ENCODE measurements around the gene LRRC27. TPM values are rescaled to one million over a fixed set of nuclear protein-coding genes. Genes with fewer than 3 reads are reported as not detected.

LRRC27 gene
- total and polyA plus RNA-seq, 8 donors = 2.5 to 11.1 (median 4.3) TPM

DNA sequence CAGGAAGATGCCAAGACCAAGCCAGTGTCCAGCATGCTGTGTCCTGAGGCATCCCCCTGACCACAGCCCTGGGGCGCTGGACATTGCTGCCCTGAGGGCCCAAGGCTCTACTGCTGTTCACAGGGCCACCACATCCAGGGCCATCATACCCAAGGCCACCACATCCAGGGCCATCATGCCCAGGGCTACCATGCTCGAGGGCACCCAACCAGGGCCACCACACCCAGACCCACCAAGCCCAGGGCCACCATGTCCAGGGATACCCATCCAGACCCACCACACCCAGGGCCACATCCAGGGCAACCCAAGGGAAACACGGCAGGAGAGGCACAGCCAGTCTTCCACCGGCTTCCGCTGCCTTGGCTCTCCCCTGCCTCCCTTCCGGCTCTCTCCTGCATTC lies 41.4 kb upstream of the LRRC27 start:
- Histone ChIP-seq H3K27me3 (no peaks in the 10 kb centered on the region), H3K9me3 (no peaks in the 10 kb centered on the region), H3K27ac (no peak overlapping the region), H3K4me3 (no peak overlapping the region), H3K36me3 (no peaks in the 10 kb centered on the region), H3K4me1 (no peaks in the 10 kb centered on the region)
- peak in 2 of 6 donors; percentile 34 to 40 for DNase-seq
- intact Hi-C loops (cut with DNase I) = no loop called here
- TF ChIP-seq, protein P1, sequence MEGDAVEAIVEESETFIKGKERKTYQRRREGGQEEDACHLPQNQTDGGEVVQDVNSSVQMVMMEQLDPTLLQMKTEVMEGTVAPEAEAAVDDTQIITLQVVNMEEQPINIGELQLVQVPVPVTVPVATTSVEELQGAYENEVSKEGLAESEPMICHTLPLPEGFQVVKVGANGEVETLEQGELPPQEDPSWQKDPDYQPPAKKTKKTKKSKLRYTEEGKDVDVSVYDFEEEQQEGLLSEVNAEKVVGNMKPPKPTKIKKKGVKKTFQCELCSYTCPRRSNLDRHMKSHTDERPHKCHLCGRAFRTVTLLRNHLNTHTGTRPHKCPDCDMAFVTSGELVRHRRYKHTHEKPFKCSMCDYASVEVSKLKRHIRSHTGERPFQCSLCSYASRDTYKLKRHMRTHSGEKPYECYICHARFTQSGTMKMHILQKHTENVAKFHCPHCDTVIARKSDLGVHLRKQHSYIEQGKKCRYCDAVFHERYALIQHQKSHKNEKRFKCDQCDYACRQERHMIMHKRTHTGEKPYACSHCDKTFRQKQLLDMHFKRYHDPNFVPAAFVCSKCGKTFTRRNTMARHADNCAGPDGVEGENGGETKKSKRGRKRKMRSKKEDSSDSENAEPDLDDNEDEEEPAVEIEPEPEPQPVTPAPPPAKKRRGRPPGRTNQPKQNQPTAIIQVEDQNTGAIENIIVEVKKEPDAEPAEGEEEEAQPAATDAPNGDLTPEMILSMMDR (IDR thresholded peaks at IDR 0.05) = no peak
- FAIRE-seq = no peak
- no peak for ATAC-seq
- WGBS, 2 donors = 86 to 92% methylated on average over 6 of the region's 6 CpGs

- no peak for FAIRE-seq
These were observed 40.2 kb upstream of the LRRC27 start for GRCh38 chr10:132291826-132292225.

GRCh38 chr10:132292287-132293200 lies 39.4 kb upstream of the LRRC27 start:
- TF ChIP-seq, protein P1 (IDR thresholded peaks at IDR 0.05) = no peak
- ATAC-seq = no peak
- no peak overlapping the region for H3K4me3 ChIP-seq
- peak in 2 of 6 donors; percentile 39 to 49 for DNase-seq
- H3K9me3 ChIP-seq = no peaks in the 10 kb centered on the region
- H3K27me3 ChIP-seq = no peaks in the 10 kb centered on the region
- no peak overlapping the region for H3K27ac ChIP-seq
- H3K4me1 ChIP-seq = no peaks in the 10 kb centered on the region
- no peak for FAIRE-seq
- intact Hi-C loops (cut with DNase I) = no loop called here
- no peaks in the 10 kb centered on the region for H3K36me3 ChIP-seq
- WGBS, 2 donors = 72 to 82% methylated on average over 25 to 30 of the region's 30 CpGs

More at GRCh38 chr10:132291826-132292225, 40.2 kb upstream of the LRRC27 start:
- H3K9me3 ChIP-seq = no peaks in the 10 kb centered on the region
- no peaks in the 10 kb centered on the region for H3K36me3 ChIP-seq
- H3K4me1 ChIP-seq = no peaks in the 10 kb centered on the region
- no peak overlapping the region for H3K27ac ChIP-seq
- ATAC-seq = no peak
- no peaks in the 10 kb centered on the region for H3K27me3 ChIP-seq
- 72 to 89% methylated on average over 5 of the region's 5 CpGs for WGBS, 2 donors
- H3K4me3 ChIP-seq = no peak overlapping the region
- DNase-seq = peak in 2 of 6 donors; percentile 22 to 38
- TF ChIP-seq, protein P1 (IDR thresholded peaks at IDR 0.05) = no peak
- intact Hi-C loops (cut with DNase I) = no loop called here

DNA sequence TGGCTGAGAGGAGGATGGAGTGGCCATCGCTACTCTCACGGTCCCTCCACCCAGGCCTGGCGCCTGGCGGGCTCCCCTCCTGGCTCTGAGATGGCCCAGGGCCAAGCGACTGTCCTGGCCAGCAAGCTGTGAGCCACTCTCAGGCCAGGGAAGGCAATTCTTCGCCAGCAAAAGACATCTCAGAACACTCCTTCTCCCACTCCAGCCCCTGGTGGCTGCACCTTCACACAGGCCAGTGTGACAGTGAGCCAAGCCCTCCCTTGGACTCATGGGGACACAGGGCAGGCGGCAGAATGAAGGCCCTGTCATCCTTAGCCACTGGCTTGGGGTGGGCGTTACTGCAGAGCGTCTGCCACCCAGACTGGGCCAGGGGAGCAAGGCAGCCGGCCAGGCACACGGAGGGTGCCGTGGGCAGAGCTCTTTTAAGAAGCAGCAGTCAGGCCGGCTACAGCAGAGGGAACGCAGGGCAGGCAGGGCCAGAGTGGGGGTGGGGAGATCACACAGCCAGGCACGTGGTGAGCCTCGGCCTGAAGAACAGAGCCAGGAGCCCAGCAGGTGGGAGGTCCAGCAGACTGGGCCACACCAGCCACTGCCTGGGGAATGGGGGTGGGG lies 38.7 kb upstream of the LRRC27 start:
- Histone ChIP-seq H3K4me3 (no peak overlapping the region), H3K9me3 (no peaks in the 10 kb centered on the region), H3K36me3 (no peaks in the 10 kb centered on the region), H3K27me3 (no peaks in the 10 kb centered on the region), H3K4me1 (no peaks in the 10 kb centered on the region), H3K27ac (no peak overlapping the region)
- WGBS, 2 donors = 59 to 69% methylated on average over 16 of the region's 16 CpGs
- TF ChIP-seq, protein P1 (IDR thresholded peaks at IDR 0.05) = no peak
- DNase-seq (peak in 1 of 6 donors; percentile 33), FAIRE-seq (no peak), ATAC-seq (peak in 1 of 4 donors; percentile 8)
- intact Hi-C loops (cut with DNase I) = no loop called here

Measured in pancreas (tissue), 10 donors.